Bronchial epithelial cell (primary cell): Measurements from ENCODE around the gene PCYT1A. TPM values are rescaled to one million over a fixed set of nuclear protein-coding genes. Genes with fewer than 3 reads are reported as not detected.

Experiments
- DNase-seq: peaks from one replicate; pipeline ENCODE4 v3.0.0-alpha.2; 2010; ENCODE audit warnings: low read depth
- FAIRE-seq: peaks from 2 replicates; lab custom pipeline; 2011; peaks lifted over from hg19 to GRCh38; lab: Jason Lieb, UNC
- H3K27me3 ChIP-seq: 2 replicates; pipeline ENCODE4 v1.5.1; 2011; ENCODE audit warnings: low read length; ENCODE audit not compliant: control insufficient read depth, insufficient read depth
- H3K36me3 ChIP-seq: 2 replicates; pipeline ENCODE4 v1.5.1; 2011; ENCODE audit warnings: low read length; ENCODE audit not compliant: control insufficient read depth, insufficient read depth
- H3K4me3 ChIP-seq: 2 replicates; pipeline ENCODE4 v1.5.1; 2011; ENCODE audit warnings: mild to moderate bottlenecking, low read depth, low read length, control low read depth
- total RNA-seq: library from RNA; depleted of rRNA; stranded (reverse); fragments of >200 nt; gene quantifications from 2 replicates; pipeline ENCODE4 v1.2.1, GENCODE V29; 2014
- TF ChIP-seq, protein P1 (sequence below): IDR thresholded peaks from 2 replicates; pipeline ENCODE4 v1.5.1; 2011; ENCODE audit warnings: mild to moderate bottlenecking, moderate library complexity, low read length, control low read depth, inconsistent platforms; ENCODE audit not compliant: insufficient read depth, severe bottlenecking

Gene PCYT1A
- total RNA-seq, 1 donor from 2014 or later: 52.9 TPM

DNA sequence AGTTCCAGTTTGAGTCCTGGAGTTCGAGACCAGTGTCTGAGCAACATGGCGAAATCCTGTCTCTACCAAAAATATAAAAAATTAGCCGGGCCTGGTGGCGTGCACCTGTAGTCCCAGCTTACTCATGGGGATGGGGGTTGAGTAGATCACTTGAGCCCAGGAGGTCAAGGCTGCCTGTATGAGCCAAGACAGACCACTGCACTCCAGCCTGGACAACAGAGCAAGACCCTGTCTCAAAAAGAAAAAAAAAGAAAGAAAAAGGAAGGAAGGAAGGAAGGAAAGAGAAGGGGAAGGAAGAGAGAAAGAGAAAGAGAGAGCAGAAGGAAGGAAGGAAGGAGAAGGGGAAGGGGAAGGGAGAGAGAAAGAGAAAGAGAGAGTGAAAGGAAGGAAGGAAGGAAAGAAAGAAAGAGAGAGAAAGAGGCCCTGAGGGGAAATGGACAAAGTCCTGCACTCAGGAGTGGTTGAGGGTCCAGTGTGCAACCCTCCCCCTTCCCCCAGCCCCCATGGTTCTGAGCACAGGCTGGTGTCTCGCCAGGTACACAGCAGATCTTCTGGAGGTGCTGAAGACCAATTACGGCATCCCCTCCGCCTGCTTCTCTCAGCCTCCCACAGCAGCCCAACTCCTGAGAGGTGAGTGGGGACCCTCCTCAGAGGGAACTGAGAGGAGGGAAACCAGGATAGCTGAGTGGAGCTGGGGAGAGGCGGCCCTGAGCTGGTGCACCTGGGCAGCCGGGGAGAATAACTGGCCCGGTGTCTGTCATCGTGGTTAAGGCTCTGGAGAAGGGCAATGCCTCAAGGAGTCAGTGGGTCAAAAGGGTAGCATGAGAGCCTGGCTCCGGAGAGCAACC is 70.0 kb downstream of the PCYT1A start:
- H3K4me3 ChIP-seq: no peak overlapping the region
- TF ChIP-seq, protein P1, sequence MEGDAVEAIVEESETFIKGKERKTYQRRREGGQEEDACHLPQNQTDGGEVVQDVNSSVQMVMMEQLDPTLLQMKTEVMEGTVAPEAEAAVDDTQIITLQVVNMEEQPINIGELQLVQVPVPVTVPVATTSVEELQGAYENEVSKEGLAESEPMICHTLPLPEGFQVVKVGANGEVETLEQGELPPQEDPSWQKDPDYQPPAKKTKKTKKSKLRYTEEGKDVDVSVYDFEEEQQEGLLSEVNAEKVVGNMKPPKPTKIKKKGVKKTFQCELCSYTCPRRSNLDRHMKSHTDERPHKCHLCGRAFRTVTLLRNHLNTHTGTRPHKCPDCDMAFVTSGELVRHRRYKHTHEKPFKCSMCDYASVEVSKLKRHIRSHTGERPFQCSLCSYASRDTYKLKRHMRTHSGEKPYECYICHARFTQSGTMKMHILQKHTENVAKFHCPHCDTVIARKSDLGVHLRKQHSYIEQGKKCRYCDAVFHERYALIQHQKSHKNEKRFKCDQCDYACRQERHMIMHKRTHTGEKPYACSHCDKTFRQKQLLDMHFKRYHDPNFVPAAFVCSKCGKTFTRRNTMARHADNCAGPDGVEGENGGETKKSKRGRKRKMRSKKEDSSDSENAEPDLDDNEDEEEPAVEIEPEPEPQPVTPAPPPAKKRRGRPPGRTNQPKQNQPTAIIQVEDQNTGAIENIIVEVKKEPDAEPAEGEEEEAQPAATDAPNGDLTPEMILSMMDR: no peak
- no peak for FAIRE-seq
- peaks cover 10% of the 10 kb centered on the region for H3K27me3 ChIP-seq
- no peaks in the 10 kb centered on the region for H3K36me3 ChIP-seq
- no peak for DNase-seq

GRCh38 chr3:196216681-196217211 is 70.8 kb downstream of the PCYT1A start:
- peaks cover 10% of the 10 kb centered on the region for H3K27me3 ChIP-seq
- H3K36me3 ChIP-seq: no peaks in the 10 kb centered on the region
- no peak overlapping the region for H3K4me3 ChIP-seq
- TF ChIP-seq, protein P1: no peak
- FAIRE-seq (no peak), DNase-seq (no peak)

DNA sequence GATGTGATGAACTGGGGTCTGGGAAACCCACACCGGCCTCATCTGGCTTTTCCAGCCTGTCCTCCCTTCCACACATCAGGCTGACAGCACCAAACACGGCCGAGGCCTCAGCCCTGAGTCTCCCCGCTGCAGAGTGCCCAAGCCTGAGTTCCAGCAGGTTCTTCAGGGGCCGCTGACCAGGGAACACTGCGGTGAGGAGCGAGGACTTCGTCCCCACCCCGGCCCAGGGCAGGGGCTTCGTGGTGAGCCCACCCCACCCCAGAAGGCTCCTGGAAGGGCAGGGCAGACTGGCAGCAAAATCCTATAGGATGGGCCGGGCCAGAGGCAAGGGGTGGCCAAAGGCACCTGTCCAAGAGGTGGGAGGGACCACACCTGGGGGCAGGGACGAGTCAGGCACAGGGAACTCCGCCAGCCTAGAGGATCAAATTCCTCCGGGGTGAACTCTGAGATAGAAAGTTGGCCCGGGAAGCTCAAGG is 71.4 kb downstream of the PCYT1A start, which contains the start of gene SLC51A:
SLC51A (plus strand) TSS at position 446 of the 476 bp plus-strand sequence. CDS start 179 bp downstream, outside the sequence.
- Histone ChIP-seq H3K4me3 (no peak within 1 kb of the TSS), H3K36me3 (no peaks in the 10 kb centered on the region), H3K27me3 (peaks cover 10% of the 10 kb centered on the region)
- TF ChIP-seq, protein P1: no peak
- no peak for DNase-seq
- FAIRE-seq: no peak

GRCh38 chr3:196215493-196216020 is 72.0 kb downstream of the PCYT1A start:
- H3K4me3 ChIP-seq: no peak overlapping the region
- peaks cover 10% of the 10 kb centered on the region for H3K27me3 ChIP-seq
- TF ChIP-seq, protein P1: no peak
- H3K36me3 ChIP-seq: no peaks in the 10 kb centered on the region
- FAIRE-seq (peak; percentile 32), DNase-seq (no peak)

DNA sequence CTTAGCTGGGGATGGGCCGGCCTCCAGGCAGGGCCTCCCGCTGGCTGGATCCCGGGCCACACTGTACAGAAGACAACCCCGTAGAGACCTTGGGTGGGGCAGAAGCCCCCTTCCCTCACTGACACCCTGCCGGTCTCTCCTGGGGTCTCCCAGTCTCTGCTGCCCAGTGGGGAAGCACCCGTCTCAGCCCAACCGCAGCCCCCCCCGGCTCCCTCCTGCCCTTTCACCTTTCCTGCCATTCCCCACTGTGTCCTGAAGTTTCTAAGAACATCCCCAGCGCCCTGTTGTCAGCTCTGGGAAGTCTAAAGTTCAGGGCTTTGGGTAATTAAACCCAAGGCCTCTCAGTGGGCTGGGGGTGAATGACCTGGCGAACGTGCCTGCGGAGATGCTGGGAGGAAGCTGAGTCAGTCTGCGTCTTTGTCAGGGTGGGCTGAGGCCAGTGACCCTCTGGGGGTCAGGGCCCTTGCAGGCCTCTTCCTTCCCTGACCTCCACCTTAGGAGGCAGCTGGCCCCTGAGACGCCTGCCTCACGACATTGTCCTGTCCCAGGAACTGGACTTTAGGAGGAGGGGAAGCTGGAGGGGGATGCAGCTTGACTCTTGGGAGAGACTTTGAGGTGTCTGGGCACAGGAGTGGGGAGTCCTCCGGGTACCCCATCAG is 72.6 kb downstream of the PCYT1A start:
- Histone ChIP-seq H3K4me3 (no peak overlapping the region), H3K36me3 (no peaks in the 10 kb centered on the region), H3K27me3 (peaks cover 10% of the 10 kb centered on the region)
- TF ChIP-seq, protein P1: no peak
- FAIRE-seq: no peak
- DNase-seq: no peak
